H1 (cell line): ENCODE results near the gene LAMC1. TPM values are rescaled to one million over a fixed set of nuclear protein-coding genes. Genes with fewer than 3 reads are reported as not detected.

Experiments
- CTCF ChIA-PET: fragments of 300-600 bp; sonication (Branson Sonifier 250); formaldehyde crosslinking; loops from one replicate; lab custom pipeline; 2021; ENCODE audit not compliant: partially characterized antibody; lab: Charles Lee
- POLR2A ChIA-PET: fragments of 300-600 bp; sonication (Branson Sonifier 250); formaldehyde crosslinking; loops from one replicate; lab custom pipeline; 2021; ENCODE audit warnings: inconsistent platforms; ENCODE audit not compliant: partially characterized antibody; lab: Charles Lee
- DNase-seq, 2 experiments: peaks; one replicate each; pipeline versions ENCODE4 v3.0.0 to v3.0.0-alpha.2; 2010 to 2022; ENCODE audit warnings: low spot score in 2 of 2, low read depth in 1 of 2, mixed read lengths in 1 of 2
- FAIRE-seq: peaks from 2 replicates; lab custom pipeline; 2011; peaks lifted over from hg19 to GRCh38; lab: Jason Lieb, UNC
- H2AFZ ChIP-seq: 2 replicates; pipeline ENCODE4 v1.8.1; 2012; ENCODE audit warnings: low read length, inconsistent platforms
- H2AK5ac ChIP-seq: 2 replicates; pipeline ENCODE4 v1.6.1; 2013; ENCODE audit warnings: low read depth, low read length
- H2BK120ac ChIP-seq: replicated peaks from 2 replicates; pipeline ENCODE3; 2013; ENCODE audit warnings: low read depth, low read length, inconsistent platforms
- H2BK12ac ChIP-seq: 2 replicates; pipeline ENCODE4 v1.6.1; 2013; ENCODE audit warnings: low read depth, low read length
- H2BK15ac ChIP-seq: 2 replicates; pipeline ENCODE4 v1.6.1; 2013; ENCODE audit warnings: low read length
- H2BK20ac ChIP-seq: 2 replicates; pipeline ENCODE4 v1.6.1; 2013; ENCODE audit warnings: low read length
- H2BK5ac ChIP-seq: 2 replicates; pipeline ENCODE4 v1.6.1; 2013; ENCODE audit warnings: low read depth, low read length
- H3K14ac ChIP-seq: 2 replicates; pipeline ENCODE4 v1.6.1; 2013; ENCODE audit warnings: inconsistent platforms; ENCODE audit not compliant: insufficient read length
- H3K18ac ChIP-seq: 2 replicates; pipeline ENCODE4 v1.6.1; 2013; ENCODE audit warnings: low read length; ENCODE audit errors: extremely low read depth
- H3K23ac ChIP-seq: 2 replicates; pipeline ENCODE4 v1.6.1; 2013; ENCODE audit warnings: inconsistent platforms; ENCODE audit not compliant: insufficient read length
- H3K23me2 ChIP-seq: 2 replicates; pipeline ENCODE4 v1.6.1; 2013; ENCODE audit warnings: low read depth, low read length
- H3K27ac ChIP-seq: 2 replicates; pipeline ENCODE4 v1.6.1; 2011; ENCODE audit warnings: low read depth, low read length, inconsistent platforms
- H3K27me3 ChIP-seq, 4 experiments: replicated peaks in 1 of 4; 1 replicate in 1 of 4; 2 replicates in 3 of 4; pipeline versions ENCODE4 v1.6.1 to v1.8.1; 2011 to 2013; ENCODE audit warnings: low read length in 3 of 4, mild to moderate bottlenecking in 3 of 4, inconsistent platforms in 2 of 4, mixed read lengths in 2 of 4, moderate library complexity in 1 of 4; ENCODE audit not compliant: control insufficient read depth in 3 of 4, insufficient read depth in 3 of 4; ENCODE audit errors: extremely low read depth in 1 of 4
- H3K36me3 ChIP-seq, 4 experiments: 2 replicates each; pipeline versions ENCODE4 v1.6.1 to v1.8.1; 2011 to 2013; ENCODE audit warnings: mild to moderate bottlenecking in 4 of 4, low read length in 3 of 4, moderate library complexity in 2 of 4, control low read depth in 1 of 4, inconsistent platforms in 1 of 4; ENCODE audit not compliant: insufficient read depth in 4 of 4, control insufficient read depth in 2 of 4
- H3K4ac ChIP-seq: replicated peaks from 2 replicates; pipeline ENCODE3; 2013; ENCODE audit warnings: low read length, low read depth, mixed read lengths, inconsistent platforms; ENCODE audit not compliant: insufficient read length
- H3K4me1 ChIP-seq, 4 experiments: replicated peaks in 1 of 4; 1 replicate in 1 of 4; 2 replicates in 3 of 4; pipeline versions ENCODE4 v1.6.1 to v1.8.1; 2011 to 2013; ENCODE audit warnings: low read length in 3 of 4, inconsistent platforms in 2 of 4, mixed read lengths in 1 of 4; ENCODE audit not compliant: insufficient read depth in 4 of 4, control insufficient read depth in 3 of 4
- H3K4me2 ChIP-seq, 2 experiments: 2 replicates each; pipeline versions ENCODE4 v1.6.1 to v1.8.1; 2011 to 2013; ENCODE audit warnings: low read depth in 2 of 2, low read length in 2 of 2, control low read depth in 1 of 2, inconsistent platforms in 1 of 2, mild to moderate bottlenecking in 1 of 2; ENCODE audit not compliant: insufficient read depth in 1 of 2
- H3K4me3 ChIP-seq, 4 experiments: fragments of 200-600, 300-600 bp in 1 of 4; sonication (generic), shearing (Covaris generic), sonication (Bioruptor Twin) in 1 of 4; 2 replicates each; pipeline versions ENCODE4 v1.5.1 to v1.8.1; 2011 to 2016; ENCODE audit warnings: low read length in 4 of 4, low read depth in 3 of 4, control low read depth in 2 of 4, inconsistent platforms in 2 of 4, mild to moderate bottlenecking in 2 of 4, mixed read lengths in 1 of 4, moderate library complexity in 1 of 4; ENCODE audit not compliant: insufficient read depth in 2 of 4; ENCODE audit errors: extremely low read depth in 1 of 4
- H3K56ac ChIP-seq: replicated peaks from 2 replicates; pipeline ENCODE3; 2013; ENCODE audit warnings: low read depth, mild to moderate bottlenecking, mixed read lengths, low read length, inconsistent platforms; ENCODE audit not compliant: insufficient read length
- H3K79me1 ChIP-seq: 2 replicates; pipeline ENCODE4 v1.6.1; 2013; ENCODE audit warnings: low read depth, low read length, control low read depth
- H3K79me2 ChIP-seq, 2 experiments: 2 replicates each; pipeline versions ENCODE4 v1.6.1 to v1.8.1; 2012 to 2013; ENCODE audit warnings: low read length in 2 of 2, mild to moderate bottlenecking in 2 of 2, inconsistent platforms in 1 of 2; ENCODE audit not compliant: insufficient read depth in 2 of 2, control insufficient read depth in 1 of 2
- H3K9ac ChIP-seq, 4 experiments: replicated peaks in 1 of 4; 1 replicate in 1 of 4; 2 replicates in 3 of 4; pipeline versions ENCODE4 v1.6.1 to v1.8.1; 2011 to 2013; ENCODE audit warnings: low read depth in 3 of 4, low read length in 3 of 4, control low read depth in 2 of 4, mild to moderate bottlenecking in 2 of 4, moderate library complexity in 2 of 4, inconsistent platforms in 1 of 4; ENCODE audit errors: extremely low read depth in 1 of 4
- H3K9me3 ChIP-seq, 2 experiments: 2 replicates each; pipeline versions ENCODE4 v1.6.1 to v1.8.1; 2012 to 2013; ENCODE audit warnings: mild to moderate bottlenecking in 2 of 2, moderate library complexity in 2 of 2, control low read depth in 1 of 2, inconsistent platforms in 1 of 2, low read depth in 1 of 2, low read length in 1 of 2, mixed read lengths in 1 of 2; ENCODE audit not compliant: insufficient read depth in 2 of 2
- H4K20me1 ChIP-seq, 2 experiments: replicated peaks in 1 of 2; 2 replicates each; pipeline versions ENCODE3 to v1.8.1; 2011 to 2013; ENCODE audit warnings: inconsistent platforms in 2 of 2, low read length in 2 of 2, mild to moderate bottlenecking in 1 of 2; ENCODE audit not compliant: insufficient read depth in 2 of 2, control insufficient read depth in 1 of 2
- H4K5ac ChIP-seq: 2 replicates; pipeline ENCODE4 v1.6.1; 2013; ENCODE audit warnings: low read length, low read depth, mixed read lengths, inconsistent platforms; ENCODE audit not compliant: insufficient read length
- H4K8ac ChIP-seq: 2 replicates; pipeline ENCODE4 v1.8.0; 2013; ENCODE audit warnings: mild to moderate bottlenecking, moderate library complexity, low read length, inconsistent platforms; ENCODE audit not compliant: insufficient read depth; ENCODE audit errors: extremely low read depth
- H4K91ac ChIP-seq: replicated peaks from 2 replicates; pipeline ENCODE3; 2013; ENCODE audit warnings: low read length, mixed read lengths, inconsistent platforms; ENCODE audit not compliant: insufficient read length
- BRCA1 ChIP-seq: IDR thresholded peaks from 2 replicates; pipeline ENCODE4 v1.6.1; 2012; ENCODE audit warnings: low read depth, low read length, improper control_type of control experiment
- CREB1 ChIP-seq: IDR thresholded peaks from 2 replicates; pipeline ENCODE4 v1.6.1; 2012; ENCODE audit warnings: inconsistent platforms
- JUN ChIP-seq: IDR thresholded peaks from 2 replicates; pipeline ENCODE4 v1.6.1; 2011; ENCODE audit warnings: low read depth, mild to moderate bottlenecking, improper control_type of control experiment, low read length
- POLR2AphosphoS5 ChIP-seq: IDR thresholded peaks from 2 replicates; pipeline ENCODE4 v1.6.1; 2011; ENCODE audit warnings: low read depth, low read length
- SP2 ChIP-seq: IDR thresholded peaks from 2 replicates; pipeline ENCODE4 v1.6.1; 2012; ENCODE audit warnings: mild to moderate bottlenecking, low read length, inconsistent platforms
- WGBS, 2 experiments: shearing (Covaris generic) in 1 of 2; methylation state at CpG; one replicate each; pipeline versions ENCODE4 v1.1.6 to v1.1.7; 2013 to 2015; ENCODE audit warnings: low lambda C conversion rate in 2 of 2, mixed read lengths in 2 of 2, inconsistent platforms in 1 of 2, low coverage in 1 of 2, missing lambda C conversion rate in 1 of 2; ENCODE audit not compliant: insufficient replicate concordance in 2 of 2, insufficient coverage in 1 of 2, insufficient read length in 1 of 2; ENCODE audit errors: extremely low coverage in 1 of 2, missing lambda C conversion rate in 1 of 2; 5-methylcytosine and 5-hydroxymethylcytosine counted together
- polyA plus RNA-seq, 7 experiments: library from polyadenylated mRNA; depleted of rRNA in 3 of 7; stranded (reverse) in 5 of 7; unstranded in 2 of 7; fragments of >200 nt in 5 of 7; fragments of 200-250 nt in 2 of 7; gene quantifications; 1 replicate in 5 of 7; 2 replicates in 1 of 7; 4 replicates in 1 of 7; pipeline versions ENCODE4 v1.2.1 to v1.2.3, GENCODE V29; 2011 to 2013; ENCODE audit warnings: missing spikeins in 2 of 7, mixed read lengths in 2 of 7
- total RNA-seq: library from RNA; stranded (reverse); fragmentation: NEBNext Ultra II Directional; extraction: Animal tissue kit (Norgen Biotek cat#: 25700); gene quantifications from 2 replicates; pipeline ENCODE4 v1.2.1, GENCODE V29; 2021

The LAMC1 gene
- total and polyA plus RNA-seq, 2 of the 8 experiments (the other 6 are each of a cell fraction or from before 2014, with no cell fraction given): 47.6 to 90.3 TPM

- Histone ChIP-seq H2AFZ (no peak overlapping the region), H3K4me2 (no peak overlapping the region), H2BK20ac (no peak overlapping the region), H3K14ac (no peak overlapping the region), H3K23me2 (no peaks in the 10 kb centered on the region), H4K20me1 (no peaks in the 10 kb centered on the region), H3K4me1 (no peaks in the 10 kb centered on the region), H2BK5ac (no peak overlapping the region), H3K23ac (no peak overlapping the region), H3K18ac (no peak overlapping the region), H2AK5ac (no peak overlapping the region), H4K5ac (no peak overlapping the region), H3K9ac (no peak overlapping the region), H3K9me3 (no peaks in the 10 kb centered on the region; a peak in 1 of 4 replicates), H3K79me1 (no peaks in the 10 kb centered on the region), H3K36me3 (no peaks in the 10 kb centered on the region), H3K79me2 (no peaks in the 10 kb centered on the region), H3K56ac (no peak overlapping the region), H2BK120ac (no peak overlapping the region), H3K4me3 (no peak overlapping the region), H3K27me3 (no peaks in the 10 kb centered on the region)
- FAIRE-seq (no peak), DNase-seq (no peak)
- POLR2A ChIA-PET: interaction anchor here (0.7 kb wide), 1 partner anchor 14 kb away, joined by 3 read pairs; no protein-coding TSS in a partner anchor
- no peak for TF ChIP-seq CREB1
- no peak for TF ChIP-seq SP2
- TF ChIP-seq JUN: no peak
- TF ChIP-seq POLR2AphosphoS5: no peak
- no peak for TF ChIP-seq BRCA1
- TF ChIP-seq, all 59 proteins: peak for 0
- H3K4ac ChIP-seq: no peak overlapping the region
- no peak overlapping the region for H4K8ac ChIP-seq
- no peak overlapping the region for H4K91ac ChIP-seq
- WGBS, 2 experiments: 96% methylated on average over 7 of the region's 7 CpGs; no CpG with 5 or more reads in 1 of the 2 experiments
- CTCF ChIA-PET: interaction anchor here (0.7 kb wide), 1 partner anchor 25 kb away, joined by 4 read pairs; no protein-coding TSS in a partner anchor
- H2BK15ac ChIP-seq: no peak overlapping the region
- H2BK12ac ChIP-seq: no peak overlapping the region
- no peak overlapping the region for H3K27ac ChIP-seq
Observed at GRCh38 chr1:182984138-182984537, 39.1 kb upstream of the LAMC1 start.
